Stimulated activated CD8-positive, alpha-beta memory T cell treated with anti-CD3 and anti-CD28 coated beads, Interleukin-15, amount 100 ng/mL, for 1 hour (primary cell): Measurements from ENCODE around the gene ZNF511.

Experiments used
- DNase-seq: peaks from one replicate; pipeline ENCODE4 v3.0.0-alpha.2; 2020; ENCODE audit warnings: low read depth

Gene ZNF511

DNA sequence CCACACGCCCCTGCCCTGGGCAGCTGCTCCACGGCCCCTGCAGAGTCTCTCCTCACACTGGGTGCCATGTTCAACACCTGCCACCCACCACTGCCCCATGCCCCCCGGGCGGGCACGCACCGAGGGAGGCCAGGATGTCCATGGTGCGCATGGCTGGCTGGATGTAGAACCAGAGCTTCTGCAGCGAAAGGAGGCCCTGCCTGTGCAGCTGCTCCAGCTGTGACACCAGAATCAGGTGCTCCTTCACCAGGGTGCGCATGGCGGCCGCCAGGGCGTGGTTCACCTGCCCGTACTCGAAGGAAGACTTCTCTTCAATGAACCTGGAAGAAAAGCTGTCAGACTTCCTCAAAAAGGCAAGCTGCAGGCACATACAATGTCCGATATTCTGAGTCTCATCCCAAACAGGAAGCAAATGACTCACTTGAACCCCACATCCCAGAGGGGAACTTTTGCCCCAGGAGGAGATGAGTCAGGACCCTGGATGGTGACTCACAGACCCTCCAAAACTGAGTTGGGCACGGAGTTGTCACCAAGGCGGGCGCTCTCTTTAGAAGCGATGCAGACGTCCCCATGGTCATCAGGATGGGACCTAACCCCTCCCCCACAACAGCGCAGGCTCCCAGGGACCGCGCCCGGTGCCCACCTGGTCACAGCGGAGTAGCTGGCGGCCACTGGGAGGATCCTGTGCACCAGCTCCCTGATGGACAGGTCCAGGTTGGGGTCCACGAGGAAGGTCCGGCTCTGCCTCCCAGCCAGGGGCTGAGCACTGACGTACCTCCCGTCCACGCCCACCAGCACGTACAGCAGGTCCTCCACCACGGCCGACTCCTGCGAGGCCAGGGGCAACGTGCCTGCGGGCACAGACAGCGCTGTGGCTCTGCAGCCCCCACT lies 15.6 kb upstream of the ZNF511 start:
- no peak for DNase-seq

DNA sequence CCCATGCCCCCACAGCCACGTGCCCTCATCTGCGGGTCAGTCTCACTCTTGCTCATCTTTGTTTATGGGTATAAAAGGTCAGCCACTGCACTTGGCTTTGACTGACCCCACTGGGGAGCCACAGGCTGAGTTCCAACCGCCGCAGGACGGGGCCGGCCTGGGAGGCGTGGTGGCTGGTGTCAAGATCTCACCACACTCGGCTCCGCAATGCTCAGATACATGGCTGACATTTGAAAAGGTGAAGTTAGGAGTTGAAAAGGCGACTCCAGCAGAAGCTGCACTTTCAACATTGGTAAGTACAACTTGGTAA lies 14.9 kb upstream of the ZNF511 start:
- DNase-seq, result no peak

DNA sequence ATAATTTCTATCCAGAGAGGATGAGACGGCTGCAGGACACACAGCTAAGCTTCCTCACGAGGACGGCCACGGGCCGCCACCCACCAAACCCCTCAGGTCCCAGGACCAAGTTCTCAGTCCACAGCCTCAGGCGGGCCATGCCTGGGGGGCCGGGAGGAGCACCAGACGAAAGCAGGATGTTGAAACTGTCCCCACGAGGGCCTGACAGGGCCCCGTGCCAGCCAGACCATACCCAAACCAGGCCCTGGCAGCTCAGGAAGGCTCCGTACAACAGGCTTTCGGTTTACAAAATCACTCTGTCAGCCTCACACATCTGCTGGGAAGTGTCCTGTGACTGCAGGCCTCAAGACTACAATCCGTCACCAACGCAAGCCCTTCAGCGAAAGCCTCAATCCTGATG lies 14.5 kb upstream of the ZNF511 start:
- DNase-seq, result no peak

DNA sequence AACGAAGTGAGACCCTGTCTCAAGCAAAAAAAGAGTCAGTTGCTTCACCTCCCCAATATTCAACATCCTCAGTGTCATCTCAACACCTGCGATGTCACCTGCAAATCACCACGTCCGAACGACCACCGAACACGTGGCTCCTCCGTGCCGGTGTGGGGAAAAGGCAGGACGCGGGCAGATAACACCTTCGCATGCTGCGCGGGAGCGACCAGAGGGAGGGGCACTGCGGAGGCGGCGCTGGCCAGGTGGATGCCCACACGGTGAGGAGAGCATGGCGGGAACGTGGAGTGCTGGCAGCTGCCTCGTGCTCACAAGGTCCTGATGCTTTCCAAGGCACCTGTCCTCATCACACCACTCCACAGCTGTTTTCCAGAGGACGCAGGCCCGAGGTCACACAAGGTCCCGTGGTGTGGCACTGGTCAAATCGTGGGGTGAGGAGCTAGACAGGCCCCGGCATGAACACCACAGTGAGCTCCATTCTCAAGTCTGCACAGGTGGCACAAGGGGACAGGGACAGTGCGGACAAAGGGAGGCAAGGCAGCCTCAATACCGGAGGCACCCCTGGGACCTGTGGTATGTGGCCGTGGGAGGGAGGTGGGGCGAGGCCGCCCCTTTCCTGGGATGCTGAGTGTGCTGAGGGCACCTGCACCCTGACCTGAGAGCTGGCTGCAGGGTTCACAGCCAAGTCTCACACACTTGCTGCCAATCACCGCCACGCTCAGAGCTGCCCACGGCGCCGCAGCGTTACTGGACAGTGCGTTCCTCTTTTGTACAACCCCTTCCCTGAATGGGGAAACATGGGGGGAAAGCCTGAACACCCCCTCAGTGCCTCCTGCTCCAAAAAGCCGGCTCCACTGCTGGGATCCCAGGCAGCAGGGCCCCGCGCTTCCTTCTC lies 13.0 kb upstream of the ZNF511 start:
- no peak for DNase-seq

DNA sequence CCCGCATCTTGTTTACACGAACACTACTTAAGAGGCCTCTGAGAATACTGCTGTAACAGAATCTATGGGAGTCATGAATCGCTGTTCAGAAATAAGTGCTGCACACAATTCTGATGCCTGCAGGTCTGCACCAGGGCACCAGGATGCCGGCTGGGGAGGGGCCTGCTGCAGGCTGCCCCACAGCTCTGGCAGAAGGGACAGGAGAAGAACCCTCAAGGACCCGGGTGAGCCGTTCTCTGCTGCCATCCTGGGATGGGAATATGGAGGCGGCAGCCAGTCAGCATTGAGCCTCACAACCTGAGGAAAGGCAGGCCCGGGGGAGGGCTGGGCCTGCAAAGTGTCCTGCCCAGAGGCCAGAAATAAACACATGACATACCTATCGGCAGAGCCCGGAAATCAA lies 11.2 kb upstream of the ZNF511 start:
- DNase-seq, result no peak

DNA sequence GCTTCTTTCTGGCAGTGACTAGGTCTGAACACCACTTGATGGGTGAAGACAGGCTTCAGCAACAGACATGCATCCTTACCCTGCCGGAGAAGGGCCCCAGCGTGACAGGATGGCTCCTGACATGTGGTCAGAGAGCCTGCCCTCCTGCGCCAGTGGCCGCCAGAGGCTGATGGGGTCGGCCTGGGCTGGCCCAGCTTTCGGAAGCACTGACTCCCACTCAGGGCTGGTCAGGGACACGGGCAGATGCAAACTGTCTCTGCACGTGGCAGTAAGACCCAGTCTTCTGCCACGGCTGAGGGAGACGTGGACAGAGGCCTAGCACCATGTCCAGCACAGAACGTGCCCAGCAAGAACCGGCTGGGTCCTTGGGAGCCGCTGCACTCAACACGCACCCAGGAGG lies 10.2 kb upstream of the ZNF511 start:
- no peak for DNase-seq

DNA sequence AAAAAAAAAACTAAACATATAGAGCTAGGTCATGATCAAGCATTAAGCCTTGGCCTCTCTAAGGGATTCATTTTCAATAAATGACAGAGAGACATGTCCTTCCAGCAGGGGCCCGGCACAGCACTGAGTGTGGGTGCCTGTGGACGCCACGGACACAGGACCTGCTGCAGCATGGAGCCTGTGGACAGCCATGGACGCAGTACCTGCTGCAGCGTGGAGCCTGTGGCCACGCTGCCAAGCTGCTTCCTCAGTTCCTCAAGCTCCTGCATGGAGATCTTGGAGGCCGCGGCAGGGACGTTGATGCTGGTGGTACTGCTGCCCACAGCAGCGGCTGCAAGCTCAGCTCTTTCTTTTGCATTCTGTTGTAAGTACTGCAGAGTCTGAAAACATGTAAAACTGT lies 9.5 kb upstream of the ZNF511 start:
- DNase-seq, result no peak

DNA sequence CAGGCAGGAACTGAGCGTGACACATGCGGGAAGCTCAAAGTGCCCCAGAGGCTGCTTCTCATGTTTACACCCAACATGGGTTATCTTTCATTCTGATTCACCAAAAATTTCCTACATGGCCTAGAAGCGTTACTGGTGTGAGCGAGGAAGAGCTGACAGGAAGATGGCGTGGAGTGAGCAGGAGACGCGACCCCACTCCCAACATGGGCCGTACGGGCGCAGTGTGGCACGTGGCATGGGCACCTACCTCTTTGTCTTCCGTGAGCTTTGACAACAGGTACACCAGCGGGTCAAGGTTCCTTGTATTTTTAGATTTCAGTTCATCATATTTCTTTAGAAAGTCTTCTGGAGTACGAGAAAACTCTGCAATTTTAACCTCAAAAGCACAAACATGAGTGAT lies 9.0 kb upstream of the ZNF511 start:
- no peak for DNase-seq

DNA sequence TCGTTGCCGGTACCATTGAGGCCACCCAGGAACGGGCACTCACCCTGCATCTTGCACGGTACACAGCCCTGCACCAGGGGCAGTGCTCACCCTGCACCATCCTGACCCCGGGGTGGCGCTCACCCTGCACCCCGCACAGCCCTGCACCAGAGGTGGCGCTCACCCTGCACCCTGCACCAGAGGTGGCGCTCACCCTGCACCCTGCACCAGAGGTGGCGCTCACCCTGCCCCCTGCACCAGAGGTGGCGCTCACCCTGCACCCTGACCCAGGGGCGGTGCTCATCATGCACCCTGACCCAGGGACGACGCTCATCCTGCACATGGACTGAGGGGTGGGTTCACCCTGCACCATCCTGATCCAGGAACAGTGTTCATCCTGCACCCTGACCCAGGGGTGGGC lies 6.5 kb upstream of the ZNF511 start:
- DNase-seq, result no peak

DNA sequence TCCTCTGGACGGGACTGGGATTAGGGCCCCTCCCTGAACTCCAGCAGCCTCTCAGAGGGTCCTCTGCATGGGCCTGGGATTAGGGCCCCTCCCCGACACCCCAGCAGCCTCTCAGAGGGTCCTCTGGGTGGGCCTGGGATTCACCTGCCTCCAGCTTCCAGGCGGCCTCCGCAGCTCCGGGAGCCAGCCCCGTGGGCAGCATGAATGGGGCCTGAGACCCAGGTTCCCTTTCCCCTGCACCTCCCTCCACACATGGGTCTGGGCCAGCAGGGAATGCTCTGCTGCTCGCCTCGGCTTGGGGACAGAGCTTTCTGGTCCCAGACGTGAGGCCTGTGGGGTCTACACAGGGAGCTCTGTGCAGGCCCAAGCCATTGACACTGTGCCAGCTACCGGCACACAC lies 5.5 kb upstream of the ZNF511 start:
- no peak for DNase-seq

DNA sequence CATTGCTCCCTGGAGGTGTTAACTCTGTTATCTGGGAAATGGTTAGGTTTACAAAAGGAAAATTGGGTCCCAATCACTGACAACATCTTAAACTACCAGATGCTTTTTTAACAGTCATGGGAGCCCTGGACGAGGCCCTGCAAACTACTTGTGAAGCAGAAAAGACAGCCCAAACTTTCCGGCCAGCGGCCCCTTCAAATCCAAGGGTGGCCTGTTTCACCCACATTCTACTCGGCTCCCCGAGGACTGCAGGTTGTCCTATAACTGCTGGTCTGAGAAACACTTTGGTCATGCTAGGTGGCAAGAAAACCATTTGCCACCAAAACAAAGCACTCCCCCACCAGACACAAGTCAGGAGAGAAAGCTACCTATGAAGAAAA lies 2.6 kb upstream of the ZNF511 start:
- no peak for DNase-seq

DNA sequence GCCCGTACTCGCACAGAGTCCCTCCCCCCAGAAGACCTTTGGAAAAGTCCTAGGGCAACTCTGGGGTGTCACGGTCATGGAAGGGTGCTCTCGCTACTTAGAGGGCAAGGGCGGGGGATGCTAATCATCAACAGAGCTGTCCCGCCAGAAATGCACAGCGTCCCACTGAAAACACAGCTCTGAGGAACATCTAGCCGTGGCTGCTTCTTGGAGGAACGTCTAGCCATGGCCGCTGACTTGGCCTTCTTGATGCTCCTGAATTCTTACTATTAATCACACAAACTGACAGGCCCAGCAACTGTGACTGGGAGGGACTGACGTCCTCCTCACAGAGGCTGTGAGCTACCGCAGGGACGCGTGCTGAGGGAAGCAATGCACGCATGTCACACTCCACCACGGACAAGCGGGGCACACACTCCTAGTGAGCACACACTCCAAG lies 1.8 kb upstream of the ZNF511 start:
- DNase-seq, result no peak

DNA sequence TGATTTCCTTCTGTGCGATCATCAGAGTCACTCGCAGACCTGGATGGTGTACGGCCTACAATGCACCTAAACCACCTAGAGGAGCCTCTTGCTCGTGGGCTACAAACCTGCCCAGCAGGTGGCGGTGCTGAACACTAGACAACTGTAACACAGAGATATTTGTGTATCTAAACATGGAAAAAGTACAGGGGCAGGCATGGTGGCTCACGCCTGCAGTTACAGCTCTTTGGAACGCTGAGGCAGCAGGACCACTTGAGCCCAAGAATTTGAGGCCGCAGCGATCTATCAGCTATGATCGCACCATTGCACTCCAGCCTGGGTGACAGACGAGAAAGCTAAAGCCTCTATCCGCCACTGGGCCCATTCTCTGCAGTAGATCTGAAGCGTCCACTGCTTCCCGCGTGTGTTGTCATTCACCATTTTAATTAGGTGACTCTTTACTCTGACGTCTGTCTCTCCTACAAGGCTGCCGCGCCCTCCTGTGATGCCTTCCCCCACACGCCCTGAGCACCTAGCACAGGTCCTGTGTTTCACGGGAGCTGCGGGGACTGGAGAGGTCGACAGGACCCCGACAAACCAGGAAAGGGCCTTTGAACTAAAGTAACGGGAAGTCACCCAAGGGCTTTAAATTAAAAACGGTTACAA lies 816 bp upstream of the ZNF511 start:
- DNase-seq, result peak; percentile 78

DNA sequence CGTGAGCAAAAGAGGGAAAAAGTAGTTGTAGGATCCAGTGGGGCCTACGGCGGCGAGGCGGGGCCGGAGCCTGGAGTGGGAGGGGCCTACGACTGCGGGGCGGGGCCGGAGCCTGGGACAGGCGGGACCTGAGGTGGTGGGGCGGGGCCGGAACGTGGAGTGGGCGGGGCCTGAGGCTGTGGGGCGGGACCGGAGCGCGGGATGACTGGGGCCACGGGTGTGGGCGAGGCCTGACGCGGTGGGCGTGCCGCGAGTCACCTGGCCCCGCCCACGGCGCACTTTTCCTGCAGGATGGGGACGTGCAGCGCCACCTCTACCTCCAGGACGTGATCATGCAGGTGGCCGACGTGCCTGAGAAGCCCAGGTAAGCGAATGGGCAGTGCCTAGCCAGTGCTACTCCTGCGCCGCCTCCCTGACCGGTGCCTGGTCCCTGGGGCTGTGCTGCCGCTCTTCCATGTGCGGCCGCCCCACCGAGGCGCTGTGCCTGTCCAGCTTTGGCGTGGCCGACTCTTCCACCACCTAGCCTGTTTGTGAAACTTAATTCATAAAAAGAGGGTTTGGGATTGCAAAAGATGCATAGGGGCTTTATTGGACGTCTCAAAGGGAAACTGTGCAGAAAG lies 496 bp downstream of the ZNF511 start:
- peak; percentile 86 for DNase-seq

DNA sequence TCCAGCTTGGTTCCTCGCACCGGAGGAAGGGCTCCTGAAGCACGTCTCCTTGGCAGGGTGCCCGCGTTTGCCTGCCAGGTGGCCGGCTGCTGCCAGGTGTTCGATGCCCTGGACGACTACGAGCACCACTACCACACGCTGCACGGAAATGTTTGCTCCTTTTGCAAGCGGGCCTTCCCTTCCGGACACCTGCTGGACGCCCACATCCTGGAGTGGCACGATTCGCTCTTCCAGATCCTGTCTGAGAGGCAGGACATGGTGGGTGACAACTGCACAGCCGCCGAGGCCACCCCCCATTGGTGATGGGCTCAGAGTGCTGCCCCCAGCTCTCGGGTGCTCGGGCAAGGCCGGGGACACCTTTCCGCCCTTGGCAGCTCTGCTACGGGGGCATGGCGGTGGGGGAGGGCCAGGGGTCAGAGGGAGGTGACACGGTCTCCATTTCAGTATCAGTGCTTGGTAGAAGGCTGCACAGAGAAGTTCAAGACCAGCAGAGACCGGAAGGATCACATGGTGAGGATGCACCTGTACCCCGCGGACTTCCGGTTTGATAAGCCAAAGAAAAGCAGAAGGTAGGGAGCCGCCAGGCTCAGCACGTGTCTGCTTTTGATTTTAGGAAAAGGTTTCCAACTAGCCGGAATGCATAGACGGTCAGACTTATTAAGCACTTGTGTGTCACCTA lies 1.1 kb downstream of the ZNF511 start:
- no peak for DNase-seq

DNA sequence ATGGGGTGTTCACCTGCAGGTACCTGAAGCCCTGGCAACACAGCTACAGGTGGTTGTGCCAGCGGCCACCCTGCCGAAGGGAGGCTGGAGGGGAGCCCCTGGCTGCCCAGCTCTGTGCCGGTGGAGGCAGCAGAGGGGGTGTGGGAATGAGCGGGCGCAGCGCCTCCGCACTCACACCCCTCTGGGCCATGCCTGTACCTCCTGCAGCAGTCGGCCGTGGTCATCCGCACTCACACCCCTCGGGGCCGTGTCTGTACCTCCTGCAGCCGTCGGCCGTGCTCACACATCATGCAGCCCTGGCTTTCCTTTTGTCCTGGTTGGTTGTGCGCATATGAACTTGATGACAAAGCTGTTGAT lies 1.7 kb downstream of the ZNF511 start:
- no peak for DNase-seq

DNA sequence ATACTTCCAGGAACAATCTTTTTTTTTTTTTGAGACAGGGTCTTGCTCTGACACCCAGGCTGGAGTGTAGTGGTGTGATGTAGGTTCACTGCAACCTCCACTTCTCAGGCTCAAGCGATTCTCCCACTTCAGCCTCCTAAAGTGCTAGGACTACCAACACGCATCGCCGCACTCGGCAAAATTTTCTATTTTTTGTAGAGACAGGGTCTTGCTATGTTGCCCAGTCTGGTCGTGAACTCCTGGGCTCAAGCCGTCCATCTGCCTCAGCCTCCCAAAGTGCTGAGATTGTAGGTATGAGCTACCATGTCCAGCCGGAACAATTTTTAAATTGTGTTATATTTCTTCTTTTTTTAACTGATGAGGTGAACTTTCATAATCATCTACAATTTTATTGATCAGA lies 2.1 kb downstream of the ZNF511 start:
- DNase-seq, result no peak

DNA sequence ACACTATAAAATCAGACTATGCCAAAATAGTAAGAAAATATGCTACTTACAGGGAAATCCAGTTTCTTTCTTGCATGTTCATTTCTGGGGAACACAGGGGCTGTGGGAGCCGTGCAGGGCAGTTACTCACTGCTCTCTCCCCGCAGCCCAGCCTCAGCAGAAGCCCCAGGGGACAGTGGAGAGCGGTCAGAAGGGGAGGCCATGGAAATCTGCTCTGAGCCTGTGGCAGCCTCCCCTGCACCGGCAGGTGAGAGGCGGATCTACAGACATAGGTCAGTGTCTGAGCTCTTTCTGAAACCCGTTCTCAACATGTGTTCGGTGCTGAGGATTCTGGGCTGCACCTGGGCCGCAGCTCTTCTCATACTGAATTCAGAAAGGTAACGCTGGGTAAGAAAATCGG lies 2.9 kb downstream of the ZNF511 start:
- DNase-seq, result no peak

DNA sequence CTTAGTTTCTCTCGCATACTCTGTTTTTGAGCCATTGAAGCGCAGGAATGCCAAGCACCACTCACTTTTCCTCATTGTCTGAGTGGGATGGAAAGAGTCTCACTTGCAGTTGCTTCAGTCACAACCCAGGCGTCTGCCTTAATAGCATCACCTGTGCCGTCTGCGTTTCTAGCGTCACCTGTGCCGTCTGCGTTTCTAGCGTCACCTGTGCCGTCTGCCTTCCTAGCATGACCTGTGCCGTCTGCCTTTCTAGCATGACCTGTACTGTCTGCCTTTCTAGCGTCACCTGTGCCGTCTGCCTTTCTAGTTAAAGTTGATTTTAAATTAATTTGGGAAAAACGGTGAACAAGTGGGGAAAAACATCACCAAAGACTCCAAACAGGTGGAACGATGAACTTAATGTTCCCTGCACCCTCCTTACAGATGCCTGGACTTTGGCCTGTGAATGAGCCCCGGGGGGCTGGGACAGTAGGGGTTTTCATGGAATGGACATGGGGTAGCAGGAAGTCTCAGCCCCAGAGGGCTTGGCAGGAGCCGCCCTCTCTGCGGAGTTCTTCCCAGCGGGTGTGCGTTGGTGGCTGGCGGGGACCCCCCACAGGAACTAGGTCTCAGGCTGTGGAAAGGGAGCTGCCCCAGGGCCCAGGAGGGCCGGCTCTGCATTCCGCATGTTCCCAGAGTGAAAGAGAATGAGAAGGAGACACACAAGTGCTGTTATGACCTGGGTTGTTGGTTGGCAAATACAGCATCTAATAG lies 3.5 kb downstream of the ZNF511 start:
- DNase-seq, result no peak

DNA sequence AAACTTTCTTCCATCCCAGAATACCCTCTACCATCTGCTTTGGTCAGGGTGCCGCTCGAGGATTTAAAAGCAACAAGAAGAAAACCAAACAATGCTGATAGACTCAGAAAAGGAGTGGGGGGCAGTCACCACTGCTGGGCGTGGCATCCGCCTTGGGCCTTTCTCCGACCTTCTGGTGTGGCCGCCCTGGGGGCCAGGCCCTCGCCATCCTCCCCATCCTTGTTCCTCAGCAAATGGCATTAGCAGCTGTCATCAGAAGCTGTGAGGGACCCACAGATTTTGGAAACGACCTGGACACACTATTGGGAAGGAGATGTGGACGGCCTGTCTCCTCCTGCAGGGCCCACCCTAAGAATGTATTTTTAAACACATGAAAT lies 4.0 kb downstream of the ZNF511 start:
- DNase-seq, result no peak

DNA sequence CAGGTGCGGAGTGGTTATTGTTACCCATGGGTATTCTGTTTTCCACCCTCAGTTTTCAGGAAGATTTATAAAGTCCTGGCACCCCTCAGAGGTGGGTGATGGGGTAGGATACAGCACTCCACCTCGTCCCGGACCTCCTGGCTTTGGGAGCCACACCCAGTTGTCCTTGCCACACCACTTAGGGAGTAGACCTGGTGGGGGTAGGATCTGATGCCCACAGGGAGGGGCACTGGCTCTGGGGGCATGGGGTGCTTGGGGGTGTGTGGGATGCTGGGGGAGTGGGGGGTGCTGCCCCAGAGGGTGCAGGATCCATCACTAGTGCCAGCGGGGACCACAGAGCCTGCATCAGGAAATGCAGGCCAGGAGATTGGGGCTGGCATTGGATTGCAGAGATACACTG lies 4.5 kb downstream of the ZNF511 start:
- no peak for DNase-seq
